HEK293T (cell line): Measurements from ENCODE around the gene SH3RF2.

Experiments used
- CTCF ChIA-PET: fragments of 350-600 bp; formaldehyde crosslinking; extraction: SDS; loops from one replicate; lab custom pipeline; 2021; ENCODE audit warnings: antibody characterized with exemption, inconsistent platforms; lab: Yijun Ruan, JAX
- POLR2A ChIA-PET: fragments of 350-600 bp; formaldehyde crosslinking; extraction: SDS; loops from one replicate; lab custom pipeline; 2020; ENCODE audit warnings: antibody characterized with exemption, inconsistent platforms; lab: Yijun Ruan, JAX
- DNase-seq: peaks from one replicate; pipeline ENCODE4 v3.0.0; 2012; ENCODE audit warnings: mixed read lengths; ENCODE audit errors: extremely low spot score
- ARNT ChIP-seq: fragments of 450-650 bp; IDR thresholded peaks from 2 replicates; pipeline ENCODE4 v1.6.1; 2017; ENCODE audit warnings: mild to moderate bottlenecking
- BHLHE40 ChIP-seq: fragments of 450-650 bp; IDR thresholded peaks from 2 replicates; pipeline ENCODE4 v1.6.1; 2016; ENCODE audit warnings: mild to moderate bottlenecking, moderate library complexity, borderline replicate concordance
- CTBP1 ChIP-seq: fragments of 450-650 bp; IDR thresholded peaks from 2 replicates; pipeline ENCODE4 v1.6.1; 2016; ENCODE audit warnings: borderline replicate concordance
- ELF4 ChIP-seq: fragments of 450-650 bp; IDR thresholded peaks from 2 replicates; pipeline ENCODE4 v1.6.1; 2017; ENCODE audit warnings: antibody characterized with exemption
- FOXA1 ChIP-seq: fragments of 450-650 bp; IDR thresholded peaks from 2 replicates; pipeline ENCODE4 v1.6.1; 2016; ENCODE audit warnings: mild to moderate bottlenecking
- FOXK2 ChIP-seq: fragments of 450-650 bp; IDR thresholded peaks from 2 replicates; pipeline ENCODE4 v1.6.1; 2016; ENCODE audit warnings: mild to moderate bottlenecking
- FOXM1 ChIP-seq: fragments of 450-650 bp; IDR thresholded peaks from 2 replicates; pipeline ENCODE4 v1.6.1; 2017; ENCODE audit warnings: mild to moderate bottlenecking, borderline replicate concordance
- HDGF ChIP-seq: fragments of 450-650 bp; IDR thresholded peaks from 2 replicates; pipeline ENCODE4 v1.6.1; 2017; ENCODE audit warnings: antibody characterized with exemption, borderline replicate concordance
- L3MBTL2 ChIP-seq: fragments of 450-650 bp; conservative IDR thresholded peaks from 2 replicates; pipeline ENCODE4 v1.6.1; 2016; ENCODE audit warnings: mild to moderate bottlenecking
- LEF1 ChIP-seq: fragments of 450-650 bp; IDR thresholded peaks from 2 replicates; pipeline ENCODE4 v1.6.1; 2017; ENCODE audit warnings: mild to moderate bottlenecking, borderline replicate concordance
- NFRKB ChIP-seq: fragments of 450-650 bp; IDR thresholded peaks from 2 replicates; pipeline ENCODE4 v1.6.1; 2016; ENCODE audit warnings: mild to moderate bottlenecking, moderate library complexity
- PKNOX1 ChIP-seq: fragments of 450-650 bp; IDR thresholded peaks from 2 replicates; pipeline ENCODE4 v1.6.1; 2016
- SP1 ChIP-seq: fragments of 450-650 bp; IDR thresholded peaks from 2 replicates; pipeline ENCODE4 v1.6.1; 2017
- SUZ12 ChIP-seq: fragments of 450-650 bp; IDR thresholded peaks from 2 replicates; pipeline ENCODE4 v1.6.1; 2016; ENCODE audit warnings: mild to moderate bottlenecking
- TARDBP ChIP-seq: fragments of 450-650 bp; IDR thresholded peaks from 2 replicates; pipeline ENCODE4 v1.6.1; 2016
- ZNF384 ChIP-seq: fragments of 450-650 bp; IDR thresholded peaks from 2 replicates; pipeline ENCODE4 v1.6.1; 2016

SH3RF2 gene

GRCh38 chr5:146088098-146088497 is 151.7 kb downstream of the SH3RF2 start:
- POLR2A ChIA-PET: no interaction called here
- CTCF ChIA-PET: no interaction called here

GRCh38 chr5:146089287-146089686 is 152.9 kb downstream of the SH3RF2 start:
- POLR2A ChIA-PET: no interaction called here
- CTCF ChIA-PET: no interaction called here
- DNase-seq: no peak
- TF ChIP-seq L3MBTL2: no peak
- no peak for TF ChIP-seq TARDBP
- no peak for TF ChIP-seq ELF4
- no peak for TF ChIP-seq FOXM1
- no peak for TF ChIP-seq FOXK2
- TF ChIP-seq HDGF: no peak
- TF ChIP-seq LEF1: no peak
- no peak for TF ChIP-seq CTBP1
- TF ChIP-seq SUZ12: no peak
- TF ChIP-seq BHLHE40: no peak
- no peak for TF ChIP-seq PKNOX1
- TF ChIP-seq ZNF384: no peak
- no peak for TF ChIP-seq NFRKB
- no peak for TF ChIP-seq SP1
- no peak for TF ChIP-seq FOXA1
- TF ChIP-seq ARNT: no peak

More at GRCh38 chr5:146088098-146088497, 151.7 kb downstream of the SH3RF2 start:
- TF ChIP-seq SUZ12: no peak
- no peak for TF ChIP-seq FOXA1
- TF ChIP-seq TARDBP: no peak
- TF ChIP-seq CTBP1: no peak
- TF ChIP-seq HDGF: no peak
- no peak for TF ChIP-seq FOXM1
- no peak for TF ChIP-seq SP1
- TF ChIP-seq ZNF384: no peak
- no peak for TF ChIP-seq FOXK2
- no peak for DNase-seq

- no peak for DNase-seq
- TF ChIP-seq LEF1 (no peak), ELF4 (no peak), TARDBP (no peak), NFRKB (no peak), FOXM1 (no peak), SUZ12 (no peak), HDGF (no peak), SP1 (no peak), L3MBTL2 (no peak), PKNOX1 (no peak), CTBP1 (no peak)
- ChIA-PET CTCF (no interaction called here), POLR2A (no interaction called here)
These were observed 155.5 kb downstream of the SH3RF2 start for GRCh38 chr5:146091881-146092280.

DNA sequence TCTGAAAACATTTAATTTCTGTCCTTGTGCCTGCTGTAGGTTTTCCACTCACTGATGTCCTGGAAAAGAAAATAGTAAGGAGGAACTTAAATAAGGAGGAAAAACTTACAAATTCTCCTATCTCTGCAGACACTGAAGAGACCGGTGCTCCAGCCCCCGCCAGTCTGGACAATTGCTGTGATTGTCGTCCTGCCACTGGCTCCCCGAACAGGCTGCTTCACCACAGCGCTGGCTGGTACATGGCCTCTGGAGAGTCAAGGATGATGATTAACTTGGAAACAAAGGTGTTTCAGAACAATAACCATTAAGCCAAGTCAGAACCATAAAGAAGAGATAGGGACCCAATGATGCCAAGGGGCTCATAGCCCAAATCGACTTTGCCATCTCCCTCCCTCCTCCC is 161.7 kb downstream of the SH3RF2 start:
- TF ChIP-seq NFRKB (no peak), FOXA1 (no peak)
- POLR2A ChIA-PET: no interaction called here
- DNase-seq: no peak
- CTCF ChIA-PET: no interaction called here

- DNase-seq: no peak
- TF ChIP-seq BHLHE40 (no peak), ELF4 (no peak), SUZ12 (no peak), FOXK2 (no peak), NFRKB (no peak)
- ChIA-PET CTCF (interaction anchor here (1.1 kb wide), 1 partner anchor 60 kb away, joined by 3 read pairs; no protein-coding TSS in a partner anchor), POLR2A (no interaction called here)
These were observed 165.3 kb downstream of the SH3RF2 start for GRCh38 chr5:146101646-146102045.

GRCh38 chr5:146103594-146103993 is 167.2 kb downstream of the SH3RF2 start:
- ChIA-PET CTCF (no interaction called here), POLR2A (no interaction called here)
- TF ChIP-seq LEF1: no peak
- no peak for TF ChIP-seq HDGF
- TF ChIP-seq FOXA1: no peak
- no peak for TF ChIP-seq CTBP1
- TF ChIP-seq SP1: no peak
- no peak for TF ChIP-seq ARNT
- TF ChIP-seq ELF4: no peak
- no peak for TF ChIP-seq PKNOX1
- no peak for TF ChIP-seq BHLHE40
- TF ChIP-seq FOXM1: no peak
- no peak for TF ChIP-seq SUZ12
- no peak for TF ChIP-seq TARDBP
- TF ChIP-seq ZNF384: no peak
- no peak for TF ChIP-seq L3MBTL2
- TF ChIP-seq FOXK2: no peak
- DNase-seq: no peak

- CTCF ChIA-PET: interaction anchor here (0.8 kb wide), 1 partner anchor 1914 kb away, joined by 3 read pairs; no protein-coding TSS in a partner anchor
- no peak for TF ChIP-seq PKNOX1
- TF ChIP-seq HDGF: no peak
- no peak for TF ChIP-seq FOXM1
- TF ChIP-seq ELF4: no peak
- no peak for TF ChIP-seq BHLHE40
- TF ChIP-seq L3MBTL2: no peak
- no peak for TF ChIP-seq ARNT
- TF ChIP-seq LEF1: no peak
- no peak for TF ChIP-seq CTBP1
- TF ChIP-seq FOXA1: no peak
- TF ChIP-seq TARDBP: no peak
- TF ChIP-seq NFRKB: no peak
- TF ChIP-seq SUZ12: no peak
- TF ChIP-seq ZNF384: no peak
- POLR2A ChIA-PET: no interaction called here
- no peak for DNase-seq
These were observed 169.1 kb downstream of the SH3RF2 start, which contains the start of gene PLAC8L1 for GRCh38 chr5:146105477-146105876. Gene PLAC8L1, minus strand, starts transcription at chr5:146105577. Its CDS starts 1,266 bp downstream, at chr5:146104311.
